GM11168 (cell line): Measurements from ENCODE around the gene ROCK2.
"Not testable (repeated sequence)": the region's sequence is repeated elsewhere in the genome, so short reads cannot be mapped to it uniquely, and the experiment has no call there.

Experiments used
- in situ Hi-C: fragments of 300-500 bp; cut with MboI; formaldehyde crosslinking; loops from one replicate; pipeline ENCODE4 v1.12.0; 2022; ENCODE audit warnings: low sequenced_read_pairs; ENCODE audit not compliant: unreplicated experiment

ROCK2 gene

GRCh38 chr2:11285499-11285898, 58.9 kb downstream of the ROCK2 start:
- in situ Hi-C loops: no loop called here

- in situ Hi-C loops: loop anchor here (5.0 kb wide), 1 partner anchor 86 kb away; no protein-coding TSS in a partner anchor
Measured at GRCh38 chr2:11281186-11281585, 63.2 kb downstream of the ROCK2 start.

- in situ Hi-C loops: loop anchor here (5.0 kb wide), 1 partner anchor 87 kb away; no protein-coding TSS in a partner anchor
Measured at GRCh38 chr2:11280713-11281112, 63.7 kb downstream of the ROCK2 start.

- in situ Hi-C loops: no loop called here
Measured at GRCh38 chr2:11279398-11279797, 65.0 kb downstream of the ROCK2 start.

- in situ Hi-C loops: no loop called here
Measured at GRCh38 chr2:11278219-11278618, 66.2 kb downstream of the ROCK2 start.

- in situ Hi-C loops: no loop called here
Measured at GRCh38 chr2:11275910-11276309, 68.5 kb downstream of the ROCK2 start.

GRCh38 chr2:11270891-11271290, 73.5 kb downstream of the ROCK2 start:
- in situ Hi-C loops: no loop called here

GRCh38 chr2:11267931-11268330, 76.5 kb downstream of the ROCK2 start:
- in situ Hi-C loops: no loop called here

GRCh38 chr2:11264818-11265217, 79.6 kb downstream of the ROCK2 start:
- in situ Hi-C loops: no loop called here

GRCh38 chr2:11264007-11264406, 80.4 kb downstream of the ROCK2 start:
- in situ Hi-C loops: no loop called here

GRCh38 chr2:11263177-11263576, 81.3 kb downstream of the ROCK2 start:
- in situ Hi-C loops: no loop called here

GRCh38 chr2:11262438-11262837, 82.0 kb downstream of the ROCK2 start:
- in situ Hi-C loops: not testable (repeated sequence)

GRCh38 chr2:11261564-11261963, 82.9 kb downstream of the ROCK2 start:
- in situ Hi-C loops: not testable (repeated sequence)

- in situ Hi-C loops: no loop called here
Measured at GRCh38 chr2:11260979-11261378, 83.5 kb downstream of the ROCK2 start.

- in situ Hi-C loops: no loop called here
Measured at GRCh38 chr2:11257964-11258363, 86.5 kb downstream of the ROCK2 start.

GRCh38 chr2:11257078-11257477, 87.4 kb downstream of the ROCK2 start:
- in situ Hi-C loops: no loop called here

GRCh38 chr2:11256166-11256565, 88.3 kb downstream of the ROCK2 start:
- in situ Hi-C loops: no loop called here

GRCh38 chr2:11254100-11254536, 90.3 kb downstream of the ROCK2 start:
- in situ Hi-C loops: no loop called here

- in situ Hi-C loops: not testable (repeated sequence)
Measured at GRCh38 chr2:11252458-11252857, 92.0 kb downstream of the ROCK2 start.

- in situ Hi-C loops: no loop called here
Measured at GRCh38 chr2:11250400-11251196, 93.8 kb downstream of the ROCK2 start.

GRCh38 chr2:11245322-11245721, 99.1 kb downstream of the ROCK2 start:
- in situ Hi-C loops: loop anchor here (25.0 kb wide), 2 partner anchors 167 to 342 kb away; no protein-coding TSS in a partner anchor
